Measurements from ENCODE around the gene FRYL.
"Not testable (repeated sequence)": the region's sequence is repeated elsewhere in the genome, so short reads cannot be mapped to it uniquely, and the experiment has no call there.

Gene FRYL

DNA sequence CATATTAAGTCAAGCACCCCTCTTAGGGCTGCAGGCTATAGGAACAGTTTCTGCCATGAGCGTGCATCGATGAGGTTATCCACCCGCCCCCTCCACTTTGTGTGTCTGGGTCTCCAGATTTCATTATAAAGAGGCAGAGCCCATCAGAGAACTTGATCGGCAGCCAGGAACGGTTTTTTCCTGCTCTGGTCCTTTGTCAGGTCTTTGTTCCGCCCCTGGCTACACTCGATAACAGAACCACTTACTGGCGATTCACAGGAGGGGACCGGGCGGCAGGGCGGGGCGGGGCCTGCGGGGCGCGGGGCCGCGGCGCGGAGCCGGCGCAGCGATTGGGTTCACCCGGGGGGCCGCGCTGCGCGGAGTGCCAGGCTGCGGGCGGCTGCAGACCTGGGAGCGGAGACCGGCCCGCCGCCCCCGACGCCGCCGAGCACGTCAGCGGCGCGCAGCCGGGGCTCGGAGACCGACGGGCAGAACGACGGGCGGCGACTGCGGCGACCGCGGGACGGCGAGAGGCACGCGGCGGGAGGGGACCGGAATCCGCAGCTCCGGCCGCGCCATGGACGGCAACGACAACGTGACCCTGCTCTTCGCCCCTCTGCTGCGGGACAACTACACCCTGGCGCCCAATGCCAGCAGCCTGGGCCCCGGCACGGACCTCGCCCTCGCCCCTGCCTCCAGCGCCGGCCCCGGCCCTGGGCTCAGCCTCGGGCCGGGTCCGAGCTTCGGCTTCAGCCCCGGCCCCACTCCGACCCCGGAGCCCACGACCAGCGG, 296.9 kb downstream of the FRYL start, which contains the start of gene SLC10A4:
Gene SLC10A4, plus strand, starts transcription at position 338 of the 771 bp plus-strand sequence. Its CDS starts 219 bp downstream, at position 557.
- DNase-seq: no peak

DNA sequence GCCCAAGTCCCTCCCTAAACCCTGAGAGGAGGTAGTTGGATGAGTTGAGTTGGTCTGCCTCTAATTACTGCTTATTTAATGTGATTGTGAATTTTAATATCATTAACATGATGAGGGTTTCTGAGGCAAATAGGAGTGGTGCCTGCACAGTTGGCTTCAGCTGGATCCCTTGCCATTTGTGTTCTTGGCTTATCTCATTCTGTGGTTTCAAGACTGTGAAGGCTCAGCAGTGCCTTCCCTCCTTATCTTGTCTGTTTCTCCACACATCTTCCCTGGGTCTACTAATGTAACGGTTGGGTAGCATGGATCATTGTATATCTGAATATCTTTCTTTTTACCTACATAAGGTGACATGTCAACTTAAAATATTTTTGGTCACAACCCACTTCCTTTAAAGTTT, 298.5 kb downstream of the FRYL start:
- no peak for DNase-seq

DNA sequence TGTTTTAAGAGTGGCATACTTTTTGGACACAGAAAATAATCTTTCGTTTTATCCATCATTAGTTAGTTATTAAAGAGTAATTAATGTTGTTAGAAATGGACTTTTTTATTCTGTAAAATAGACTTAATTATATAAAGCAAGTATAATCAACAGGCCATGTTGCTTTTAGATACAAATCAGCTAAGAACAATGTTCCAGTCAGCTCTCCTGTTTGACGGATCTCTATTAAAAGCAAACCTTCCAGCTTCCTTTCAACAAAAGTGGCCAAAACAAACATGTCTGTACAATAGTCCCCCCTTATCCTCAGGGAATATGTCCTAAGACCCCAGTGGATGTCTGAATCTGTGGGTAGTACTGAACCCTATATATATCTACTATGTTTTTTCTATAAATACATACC, 301.8 kb downstream of the FRYL start:
- DNase-seq: no peak

- no peak for DNase-seq
Measured at GRCh38 chr4:48475770-48476169, 304.3 kb downstream of the FRYL start.

DNA sequence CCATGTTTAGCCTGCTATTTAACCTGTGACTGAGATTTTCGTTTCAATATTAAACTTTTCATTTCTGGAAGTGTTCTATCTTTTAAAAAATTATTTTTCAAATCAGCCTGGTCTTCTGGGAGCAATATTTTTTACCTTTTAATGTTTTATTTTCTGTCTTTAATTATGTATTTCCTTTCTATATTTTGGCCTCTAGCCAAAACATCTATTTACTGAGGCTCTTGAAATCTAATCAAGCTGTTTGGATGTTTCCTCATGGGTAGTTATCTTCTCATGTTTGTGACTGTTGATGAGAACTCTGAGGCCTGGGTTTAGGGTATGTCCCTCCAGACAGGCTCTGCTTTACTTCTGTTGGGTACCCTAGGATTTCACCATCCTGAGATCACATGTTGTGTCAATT, 307.3 kb downstream of the FRYL start:
- no peak for DNase-seq

DNA sequence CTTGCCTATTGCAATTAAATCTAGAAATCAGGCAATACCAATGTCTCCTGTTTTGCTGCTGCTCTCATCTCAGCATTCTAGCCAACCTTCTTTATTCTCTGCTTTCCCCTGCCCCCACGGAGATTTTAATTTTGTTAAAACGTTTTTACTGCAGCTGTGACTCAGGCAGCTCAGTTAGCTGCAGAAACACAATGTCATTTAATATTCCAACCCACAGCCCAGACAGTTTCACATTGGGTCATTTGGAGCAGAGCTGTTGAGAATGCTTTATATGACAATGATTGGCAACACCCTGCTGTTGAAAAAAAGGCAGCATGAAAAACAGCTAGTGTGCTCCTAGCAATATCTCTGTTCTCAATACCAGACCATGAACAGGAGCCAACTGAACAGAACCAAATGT, 309.5 kb downstream of the FRYL start:
- DNase-seq: no peak

- DNase-seq: no peak
Measured at GRCh38 chr4:48470137-48470536, 309.9 kb downstream of the FRYL start.

- no peak for DNase-seq
Measured at GRCh38 chr4:48467891-48468290, 312.2 kb downstream of the FRYL start.

DNA sequence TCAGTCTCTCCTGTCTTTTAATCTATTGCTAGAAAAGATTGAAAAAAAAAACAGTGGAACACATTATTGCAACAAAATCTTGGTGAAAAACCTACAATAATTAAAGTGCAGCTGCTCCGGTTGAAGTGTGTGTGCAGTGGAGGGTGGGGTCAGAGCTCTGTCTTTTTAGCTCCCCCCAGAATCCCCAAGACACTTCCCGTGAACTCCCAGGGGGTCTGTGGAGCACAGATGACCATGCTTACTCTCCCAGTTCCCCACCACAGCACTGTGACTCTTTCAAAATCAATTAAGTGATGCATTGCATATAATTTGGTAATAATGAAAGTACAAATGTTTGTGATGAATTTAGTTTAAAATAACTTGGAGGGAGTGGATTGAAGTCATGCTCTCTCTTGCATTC, 312.6 kb downstream of the FRYL start:
- no peak for DNase-seq

DNA sequence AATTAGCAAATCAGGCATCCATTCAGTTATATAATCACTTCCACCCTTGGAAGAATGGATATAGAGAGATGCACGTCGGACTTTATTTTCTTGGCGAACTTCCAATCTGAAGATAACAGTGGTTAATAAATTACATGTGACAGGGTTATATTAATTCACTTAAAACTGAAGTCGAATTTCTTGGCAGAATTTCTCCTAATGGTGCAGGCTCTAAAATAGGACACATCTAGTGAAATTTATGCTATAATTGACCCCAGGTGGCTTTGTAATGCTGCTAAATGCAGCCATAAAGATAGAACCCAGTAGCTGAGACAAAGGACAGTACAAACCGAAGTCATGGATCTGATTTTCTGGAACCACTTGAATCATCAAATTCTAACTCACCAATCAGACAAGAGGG, 317.7 kb downstream of the FRYL start:
- DNase-seq: no peak

DNA sequence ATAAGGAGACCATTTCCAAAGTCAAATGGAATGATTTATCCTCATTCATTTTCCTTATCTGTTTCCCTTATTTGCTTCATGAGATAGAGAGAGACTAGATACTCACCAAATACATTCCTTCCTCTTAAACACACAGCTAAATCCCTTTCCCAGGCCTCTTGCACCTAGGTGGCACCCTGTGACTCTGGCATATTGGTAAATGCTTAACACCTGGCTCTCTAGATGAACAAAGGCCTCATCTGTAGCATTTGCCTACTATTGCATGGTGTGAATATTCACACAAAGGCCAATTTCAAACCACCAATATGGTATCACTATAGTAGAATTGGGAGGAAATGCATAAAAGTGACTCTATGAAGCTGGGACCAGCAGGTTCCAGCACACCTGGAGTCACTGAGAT, 319.1 kb downstream of the FRYL start:
- no peak for DNase-seq

- no peak for DNase-seq
Measured at GRCh38 chr4:48454591-48454990, 325.5 kb downstream of the FRYL start.

- DNase-seq: not testable (repeated sequence)
Measured at GRCh38 chr4:48451656-48452055, 328.4 kb downstream of the FRYL start.

- DNase-seq: no peak
Measured at GRCh38 chr4:48450740-48451139, 329.3 kb downstream of the FRYL start.

GRCh38 chr4:48449151-48449550, 330.9 kb downstream of the FRYL start:
- DNase-seq: no peak
